Spleen (tissue), 7 donors: ENCODE measurements around the gene C4orf50.

Source experiments
- POLR2A ChIP-seq, 3 donors: fragments of 450-650 bp; IDR thresholded peaks; one replicate each; pipeline ENCODE4 v1.5.1; 2017; ENCODE audit warnings: antibody characterized with exemption in 3 of 3, mild to moderate bottlenecking in 1 of 3
- TF ChIP-seq, protein P1 (sequence below), 11 experiments: fragments of 200-600 bp in 7 of 11; fragments of 450-650 bp in 4 of 11; sonication (generic) in 4 of 11; IDR thresholded peaks in 8 of 11; conservative IDR thresholded peaks in 3 of 11; 1 replicate in 7 of 11; 2 replicates in 4 of 11; pipeline versions ENCODE4 v1.4.0 to v1.8.0; 2016 to 2021; ENCODE audit warnings: antibody characterized with exemption in 11 of 11, inconsistent platforms in 4 of 11, mild to moderate bottlenecking in 1 of 11
- donor health status: DM: no; HTN: no; CAD: no; lungs with moderate emphysema.
- donor health status: DM: no; HTN: no; CAD: no.
- donor health status: DM: no; HTN: no; CAD: no.

DNA sequence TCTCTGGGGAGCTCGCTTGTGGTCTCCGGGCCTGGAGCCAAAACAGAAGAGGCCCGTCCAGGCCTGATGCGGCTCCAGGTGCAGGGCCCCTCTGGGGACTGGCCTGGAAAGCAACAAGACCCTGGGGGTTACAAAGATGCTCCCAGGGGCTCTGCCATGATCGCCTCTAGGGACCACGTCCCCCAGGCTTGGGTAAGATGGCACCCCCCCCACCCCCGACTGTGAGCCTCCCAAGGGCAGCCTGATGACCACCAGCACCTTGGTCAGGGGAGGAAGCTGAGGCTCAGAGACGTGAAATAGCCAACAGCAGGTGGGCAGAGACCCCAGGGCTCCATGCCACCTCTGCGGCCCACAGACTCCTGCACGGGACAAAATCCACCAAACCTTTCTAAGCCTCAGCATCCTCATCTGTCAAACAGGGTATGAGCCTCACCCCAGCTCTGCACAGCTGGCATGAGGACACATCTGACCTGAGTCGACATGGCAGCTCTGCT lies 25.4 kb downstream of the C4orf50 start:
- TF ChIP-seq, protein P1, sequence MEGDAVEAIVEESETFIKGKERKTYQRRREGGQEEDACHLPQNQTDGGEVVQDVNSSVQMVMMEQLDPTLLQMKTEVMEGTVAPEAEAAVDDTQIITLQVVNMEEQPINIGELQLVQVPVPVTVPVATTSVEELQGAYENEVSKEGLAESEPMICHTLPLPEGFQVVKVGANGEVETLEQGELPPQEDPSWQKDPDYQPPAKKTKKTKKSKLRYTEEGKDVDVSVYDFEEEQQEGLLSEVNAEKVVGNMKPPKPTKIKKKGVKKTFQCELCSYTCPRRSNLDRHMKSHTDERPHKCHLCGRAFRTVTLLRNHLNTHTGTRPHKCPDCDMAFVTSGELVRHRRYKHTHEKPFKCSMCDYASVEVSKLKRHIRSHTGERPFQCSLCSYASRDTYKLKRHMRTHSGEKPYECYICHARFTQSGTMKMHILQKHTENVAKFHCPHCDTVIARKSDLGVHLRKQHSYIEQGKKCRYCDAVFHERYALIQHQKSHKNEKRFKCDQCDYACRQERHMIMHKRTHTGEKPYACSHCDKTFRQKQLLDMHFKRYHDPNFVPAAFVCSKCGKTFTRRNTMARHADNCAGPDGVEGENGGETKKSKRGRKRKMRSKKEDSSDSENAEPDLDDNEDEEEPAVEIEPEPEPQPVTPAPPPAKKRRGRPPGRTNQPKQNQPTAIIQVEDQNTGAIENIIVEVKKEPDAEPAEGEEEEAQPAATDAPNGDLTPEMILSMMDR (IDR thresholded peaks at IDR 0.05 in 8 of 11, conservative IDR thresholded peaks at IDR 0.05 in 3 of 11), result no peak
- TF ChIP-seq POLR2A (IDR thresholded peaks at IDR 0.05), result no peak
